ENCODE measurements around the gene MS4A7.
"Not testable (repeated sequence)": the region's sequence is repeated elsewhere in the genome, so short reads cannot be mapped to it uniquely, and the experiment has no call there.

The MS4A7 gene, protein sequence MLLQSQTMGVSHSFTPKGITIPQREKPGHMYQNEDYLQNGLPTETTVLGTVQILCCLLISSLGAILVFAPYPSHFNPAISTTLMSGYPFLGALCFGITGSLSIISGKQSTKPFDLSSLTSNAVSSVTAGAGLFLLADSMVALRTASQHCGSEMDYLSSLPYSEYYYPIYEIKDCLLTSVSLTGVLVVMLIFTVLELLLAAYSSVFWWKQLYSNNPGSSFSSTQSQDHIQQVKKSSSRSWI

GRCh38 chr11:60378354-60378753 is at the start of gene MS4A7:
Gene MS4A7 (plus strand): TSS chr11:60378532. CDS start chr11:60383142, 4,610 bp downstream.
- no peak for DNase-seq

DNA sequence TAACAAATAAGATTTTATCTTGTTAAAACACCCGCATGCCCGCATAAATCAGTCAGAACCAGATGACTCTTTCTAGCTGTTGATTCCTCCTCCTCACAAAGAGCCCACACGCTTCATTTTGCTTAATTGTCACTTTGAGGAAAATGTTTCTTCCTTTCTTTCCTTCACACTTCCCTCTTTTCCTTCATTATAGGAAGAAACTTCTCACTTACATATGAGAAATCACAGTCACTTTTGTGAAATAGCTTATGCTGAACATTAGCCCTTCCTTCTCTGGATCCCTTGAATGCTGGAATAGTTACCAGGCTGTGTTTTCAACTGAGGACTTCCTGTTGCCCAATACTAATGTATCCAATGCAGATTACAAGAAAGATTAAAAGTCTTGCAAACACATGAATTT is 45.5 kb upstream of the MS4A7 start:
- no peak for DNase-seq

DNA sequence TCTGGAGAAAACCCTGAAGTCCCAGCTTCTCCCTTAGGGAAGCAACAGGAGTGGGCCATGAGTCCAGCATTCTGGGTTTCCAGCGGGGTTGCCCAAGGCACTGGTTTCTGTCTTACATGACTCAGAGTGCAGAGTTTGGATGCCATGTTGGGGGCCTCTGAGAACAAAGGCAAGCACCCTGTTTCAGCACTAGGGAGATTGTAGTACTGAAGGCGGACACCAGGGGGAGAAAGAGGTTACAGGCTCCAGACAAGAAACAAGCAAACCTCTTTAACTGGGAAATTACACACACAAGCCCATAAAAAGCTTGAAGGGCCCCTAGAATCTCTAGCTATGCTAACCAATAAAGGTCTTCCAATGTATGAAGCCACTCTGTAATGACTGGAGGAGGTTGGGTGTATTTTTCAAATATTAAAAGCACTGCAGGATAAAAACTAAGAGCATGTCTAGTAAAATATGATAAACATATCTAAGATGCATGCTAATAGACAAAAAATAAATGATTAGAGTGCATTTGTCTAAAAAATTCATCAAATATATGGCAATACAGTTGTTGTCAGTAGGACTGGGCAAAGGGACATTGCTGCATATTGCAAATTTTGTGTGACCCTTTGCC is 44.2 kb upstream of the MS4A7 start:
- DNase-seq: peak; percentile 78

GRCh38 chr11:60336767-60337391 is 41.5 kb upstream of the MS4A7 start:
- DNase-seq: no peak

DNA sequence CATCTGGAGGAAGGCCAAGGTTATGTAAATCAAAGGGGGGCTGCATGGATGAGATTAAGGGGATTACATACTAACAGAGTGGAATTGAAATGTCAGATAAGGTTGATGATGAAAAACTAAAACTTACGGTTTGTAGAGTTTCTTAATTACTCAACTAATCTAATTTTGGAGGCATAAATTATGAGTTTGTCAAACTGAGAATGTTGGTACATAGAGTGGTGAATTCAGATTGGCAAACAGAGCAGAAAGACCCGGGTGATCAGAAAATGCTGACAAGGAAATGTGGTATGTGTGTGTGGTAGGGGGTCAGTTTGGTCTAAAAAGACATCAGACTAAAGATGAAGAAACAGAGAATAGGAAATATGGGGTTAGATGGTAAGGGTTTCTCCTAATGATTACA is 40.3 kb upstream of the MS4A7 start:
- DNase-seq: no peak

DNA sequence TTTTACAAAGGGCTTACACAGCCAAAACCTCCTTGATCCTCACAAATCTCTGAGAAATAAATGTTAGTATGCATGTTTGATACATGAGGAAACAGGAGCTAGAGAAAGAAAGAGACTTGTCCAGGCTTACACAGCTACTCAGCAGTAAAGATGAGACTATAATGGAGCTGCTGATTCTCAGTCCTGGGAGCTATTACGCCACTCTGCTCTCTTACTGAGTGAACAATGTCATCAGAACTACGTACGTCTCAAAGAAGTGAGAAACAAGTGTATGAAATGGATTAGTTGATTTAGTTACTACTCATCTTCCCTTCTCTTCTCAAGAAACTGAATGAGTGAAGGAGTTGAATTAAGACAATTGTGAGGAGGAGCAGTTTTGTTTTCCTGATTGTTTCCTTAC is 39.0 kb upstream of the MS4A7 start:
- no peak for DNase-seq

GRCh38 chr11:60343094-60343704 is 35.1 kb upstream of the MS4A7 start:
- no peak for DNase-seq

DNA sequence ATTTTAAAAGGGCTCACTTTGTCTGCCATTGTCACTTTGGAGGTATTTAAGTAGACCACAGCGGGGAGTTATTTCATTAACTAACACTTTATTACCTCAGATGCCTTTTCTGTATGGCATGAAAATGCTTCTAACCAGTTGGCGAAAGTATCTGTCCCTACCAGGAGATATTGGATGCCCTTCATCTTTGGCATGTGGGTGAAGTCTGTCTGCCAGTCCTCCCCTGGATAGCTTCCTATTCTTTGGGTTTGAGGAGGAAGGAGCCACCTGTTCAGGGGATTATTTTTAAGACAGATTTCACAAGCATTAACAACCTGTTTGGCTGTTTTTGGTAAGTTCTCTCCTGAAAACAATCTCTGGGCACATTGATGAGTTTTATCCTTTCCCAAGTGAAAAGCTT is 34.2 kb upstream of the MS4A7 start:
- DNase-seq: no peak

GRCh38 chr11:60345489-60345888 is 32.8 kb upstream of the MS4A7 start:
- DNase-seq: peak; percentile 24 to 36

- DNase-seq: no peak
Measured at GRCh38 chr11:60347084-60347797, 31.1 kb upstream of the MS4A7 start.

DNA sequence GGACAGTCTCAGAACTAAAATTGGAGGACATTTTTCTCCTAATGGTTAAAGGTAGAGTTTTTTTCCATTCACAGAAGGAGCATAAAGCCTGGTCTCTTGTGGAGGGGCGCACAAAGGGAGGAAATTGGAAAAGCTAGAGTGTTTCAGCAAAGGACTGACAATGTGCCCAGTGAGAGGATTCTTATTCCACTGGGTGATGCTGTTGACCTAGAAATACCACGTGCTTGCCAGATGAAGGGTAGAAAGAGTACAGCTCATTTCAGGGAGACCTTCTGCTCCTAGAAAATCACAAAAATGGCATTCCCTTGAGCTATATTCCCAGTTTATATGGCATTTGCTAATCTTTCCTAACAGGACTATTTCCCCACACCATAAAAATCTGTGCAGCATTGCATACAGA is 30.2 kb upstream of the MS4A7 start:
- DNase-seq: no peak

GRCh38 chr11:60349990-60350389 is 28.3 kb upstream of the MS4A7 start:
- DNase-seq: no peak

- no peak for DNase-seq
Measured at GRCh38 chr11:60357771-60358170, 20.6 kb upstream of the MS4A7 start.

GRCh38 chr11:60360621-60361020 is 17.7 kb upstream of the MS4A7 start:
- DNase-seq: no peak

GRCh38 chr11:60362241-60362640 is 16.1 kb upstream of the MS4A7 start:
- DNase-seq: no peak

- peak; percentile 66 for DNase-seq
Measured at GRCh38 chr11:60363542-60364470, 14.5 kb upstream of the MS4A7 start.

DNA sequence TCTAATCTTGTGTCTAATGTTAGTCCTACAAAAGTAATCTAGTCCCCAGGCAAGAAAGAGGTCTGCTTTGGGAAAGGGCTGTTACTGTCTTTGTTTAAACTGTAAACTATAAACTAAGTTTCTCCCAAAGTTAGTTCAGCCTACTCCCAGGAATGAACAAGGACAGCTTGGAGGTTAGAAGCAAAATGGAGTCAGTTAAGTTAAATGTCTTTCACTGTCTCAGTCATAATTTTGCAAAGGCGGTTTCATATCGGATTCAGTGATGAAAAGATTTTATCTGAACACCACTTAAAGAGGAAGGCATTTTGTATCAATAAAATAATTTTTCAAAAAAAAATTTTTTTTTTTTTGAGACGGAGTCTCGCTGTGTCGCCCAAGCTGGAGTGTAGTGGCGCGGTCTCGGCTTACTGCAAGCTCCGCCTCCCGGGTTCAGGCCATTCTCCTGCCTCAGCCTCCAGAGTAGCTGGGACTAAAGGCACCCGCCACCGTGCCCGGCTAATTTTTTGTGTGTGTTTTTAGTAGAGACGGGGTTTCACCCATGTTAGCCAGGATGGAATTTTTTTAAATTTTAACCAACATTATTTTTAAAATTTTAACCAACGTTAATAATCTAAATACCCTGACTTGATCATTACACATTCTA is 11.9 kb upstream of the MS4A7 start:
- not testable (repeated sequence) for DNase-seq

GRCh38 chr11:60367009-60367408 is 11.3 kb upstream of the MS4A7 start:
- no peak for DNase-seq

DNA sequence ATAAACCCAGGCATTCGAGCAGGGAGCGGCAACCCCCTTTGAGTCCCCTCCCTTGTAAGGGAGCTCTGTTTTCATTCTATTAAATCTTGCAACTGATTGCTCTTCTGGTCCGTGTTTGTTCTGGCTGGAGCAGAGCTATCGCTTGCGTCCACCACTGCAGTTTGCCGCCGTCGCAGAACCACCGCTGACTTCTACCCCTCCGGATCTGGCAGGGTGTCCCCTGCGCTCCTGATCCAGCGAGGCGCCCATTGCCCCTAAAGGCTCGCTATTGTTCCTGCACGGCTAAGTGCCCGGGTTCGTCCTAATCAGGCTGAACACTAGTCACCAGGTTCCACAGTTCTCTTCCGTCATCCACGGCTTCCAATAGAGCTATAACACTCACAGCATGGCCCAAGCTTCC is 10.4 kb upstream of the MS4A7 start:
- no peak for DNase-seq

DNA sequence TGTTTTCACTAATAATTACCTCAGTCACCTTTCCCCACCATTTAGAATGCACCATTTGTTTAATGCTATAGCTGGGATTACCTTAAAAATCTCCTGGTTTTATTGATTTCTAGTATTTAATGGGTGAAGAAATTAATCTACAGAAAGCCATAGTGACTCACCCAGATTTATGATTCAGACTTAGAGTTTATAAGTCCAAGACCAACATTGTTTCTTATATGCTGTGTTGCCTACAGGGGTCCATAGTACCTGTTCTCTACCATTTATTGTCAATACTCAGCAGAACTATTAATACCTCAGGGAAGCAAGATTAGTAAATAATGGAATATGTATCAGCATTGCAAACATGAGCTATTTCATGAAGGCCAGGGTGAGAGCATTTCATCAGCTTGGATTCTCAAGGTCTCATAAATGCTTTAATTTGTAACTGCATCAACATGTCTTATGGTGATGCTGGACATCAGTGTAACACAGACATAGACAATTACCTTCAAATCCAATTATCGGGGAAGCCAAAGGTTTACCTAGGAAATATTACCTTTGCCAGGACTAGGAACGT is 8.0 kb upstream of the MS4A7 start:
- DNase-seq: no peak

GRCh38 chr11:60370811-60371298 is 7.5 kb upstream of the MS4A7 start:
- DNase-seq: no peak

Measured in activated T-cell treated with anti-CD3 and anti-CD28 coated beads, Interleukin-2, amount 50 U/mL, for 48 hours (primary cell).